OCI-LY1 (cell line): Measurements from ENCODE around the gene PCBD1.

Source experiments
- EZH2 ChIP-seq: fragments of 200-600 bp; sonication (generic), shearing (Covaris generic); IDR thresholded peaks from 2 replicates; pipeline ENCODE4 v1.8.0; 2017; ENCODE audit warnings: borderline replicate concordance, mixed run types, mild to moderate bottlenecking, antibody characterized with exemption, low read length, moderate library complexity, mixed read lengths
- TF ChIP-seq, protein P1 (sequence below): fragments of 200-600 bp; sonication (generic), shearing (Covaris generic); IDR thresholded peaks from 2 replicates; pipeline ENCODE4 v1.5.1; 2017; ENCODE audit warnings: mild to moderate bottlenecking, antibody characterized with exemption, low read length, moderate library complexity, mixed read lengths

- TF ChIP-seq, protein P1, sequence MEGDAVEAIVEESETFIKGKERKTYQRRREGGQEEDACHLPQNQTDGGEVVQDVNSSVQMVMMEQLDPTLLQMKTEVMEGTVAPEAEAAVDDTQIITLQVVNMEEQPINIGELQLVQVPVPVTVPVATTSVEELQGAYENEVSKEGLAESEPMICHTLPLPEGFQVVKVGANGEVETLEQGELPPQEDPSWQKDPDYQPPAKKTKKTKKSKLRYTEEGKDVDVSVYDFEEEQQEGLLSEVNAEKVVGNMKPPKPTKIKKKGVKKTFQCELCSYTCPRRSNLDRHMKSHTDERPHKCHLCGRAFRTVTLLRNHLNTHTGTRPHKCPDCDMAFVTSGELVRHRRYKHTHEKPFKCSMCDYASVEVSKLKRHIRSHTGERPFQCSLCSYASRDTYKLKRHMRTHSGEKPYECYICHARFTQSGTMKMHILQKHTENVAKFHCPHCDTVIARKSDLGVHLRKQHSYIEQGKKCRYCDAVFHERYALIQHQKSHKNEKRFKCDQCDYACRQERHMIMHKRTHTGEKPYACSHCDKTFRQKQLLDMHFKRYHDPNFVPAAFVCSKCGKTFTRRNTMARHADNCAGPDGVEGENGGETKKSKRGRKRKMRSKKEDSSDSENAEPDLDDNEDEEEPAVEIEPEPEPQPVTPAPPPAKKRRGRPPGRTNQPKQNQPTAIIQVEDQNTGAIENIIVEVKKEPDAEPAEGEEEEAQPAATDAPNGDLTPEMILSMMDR: no peak
- TF ChIP-seq EZH2: no peak
Observed at GRCh38 chr10:70850097-70850496, 38.3 kb downstream of the PCBD1 start.
